SU-DHL-6 (cell line): Measurements from ENCODE around the gene ACSM2A.
"Not testable (repeated sequence)": the region's sequence is repeated elsewhere in the genome, so short reads cannot be mapped to it uniquely, and the experiment has no call there.

Experiments used
- H2AFZ ChIP-seq: fragments of 200-600 bp; sonication (generic); 2 replicates; pipeline ENCODE4 v1.6.1; 2014; ENCODE audit warnings: low read depth, mild to moderate bottlenecking, moderate library complexity, mixed read lengths, antibody characterized with exemption, low read length; ENCODE audit not compliant: severe bottlenecking
- H3F3A ChIP-seq: fragments of 200-600 bp; shearing (Covaris generic); 2 replicates; pipeline ENCODE4 v1.6.0; 2016; ENCODE audit warnings: antibody characterized with exemption, mild to moderate bottlenecking; ENCODE audit not compliant: insufficient read depth
- H3K27ac ChIP-seq: fragments of 200-600 bp; sonication (generic); 2 replicates; pipeline ENCODE4 v1.5.1; 2016; ENCODE audit warnings: low read depth, mild to moderate bottlenecking, low read length, moderate library complexity, mixed read lengths
- H3K27me3 ChIP-seq: fragments of 200-600 bp; sonication (generic), shearing (Covaris generic); 2 replicates; pipeline ENCODE4 v1.6.0; 2014; ENCODE audit warnings: mild to moderate bottlenecking, low read length
- H3K36me3 ChIP-seq: fragments of 200-600 bp; sonication (generic); 2 replicates; pipeline ENCODE4 v1.6.1; 2014; ENCODE audit warnings: mild to moderate bottlenecking, low read length, mixed read lengths
- H3K4me2 ChIP-seq: fragments of 300-600, 200-600 bp; shearing (Covaris generic), sonication (generic); 2 replicates; pipeline ENCODE4 v1.6.0; 2014; ENCODE audit warnings: low read length, low read depth, mild to moderate bottlenecking; ENCODE audit not compliant: poor library complexity, severe bottlenecking
- H3K4me3 ChIP-seq: fragments of 200-600 bp; sonication (generic); 2 replicates; pipeline ENCODE4 v1.5.1; 2014; ENCODE audit warnings: antibody characterized with exemption, low read length, mild to moderate bottlenecking, mixed read lengths; ENCODE audit not compliant: insufficient read depth, poor library complexity, severe bottlenecking
- H3K79me2 ChIP-seq: fragments of 200-600 bp; sonication (generic); 2 replicates; pipeline ENCODE4 v1.6.1; 2014; ENCODE audit warnings: mild to moderate bottlenecking, low read length, moderate library complexity; ENCODE audit not compliant: insufficient read depth
- H3K9ac ChIP-seq: fragments of 200-600 bp; sonication (generic); 2 replicates; pipeline ENCODE4 v1.7.0; 2014; ENCODE audit warnings: mild to moderate bottlenecking, low read length
- H3K9me2 ChIP-seq: fragments of 200-600 bp; sonication (generic); replicated peaks from 2 replicates; pipeline ENCODE4 v1.6.1; 2014; ENCODE audit warnings: low read length; ENCODE audit not compliant: insufficient read depth
- H3K9me3 ChIP-seq: fragments of 200-600 bp; sonication (generic); 2 replicates; pipeline ENCODE4 v1.6.1; 2014; ENCODE audit warnings: low read length, mixed read lengths; ENCODE audit not compliant: insufficient read depth
- H4K20me1 ChIP-seq: fragments of 200-600 bp; sonication (generic); 2 replicates; pipeline ENCODE4 v1.6.1; 2014; ENCODE audit warnings: low read depth, mild to moderate bottlenecking, antibody characterized with exemption, low read length, moderate library complexity, mixed read lengths
- CTCF ChIP-seq: fragments of 200-600 bp; sonication (generic); IDR thresholded peaks from one replicate; pipeline ENCODE4 v1.5.1; 2017; ENCODE audit warnings: antibody characterized with exemption, mild to moderate bottlenecking, low read length, moderate library complexity; ENCODE audit not compliant: insufficient read depth, poor library complexity, severe bottlenecking
- EZH2phosphoT487 ChIP-seq: fragments of 200-600 bp; sonication (generic), shearing (Covaris generic); conservative IDR thresholded peaks from 2 replicates; pipeline ENCODE4 v1.6.1; 2018; ENCODE audit warnings: mild to moderate bottlenecking, antibody characterized with exemption, low read length, moderate library complexity, mixed read lengths

ACSM2A gene

GRCh38 chr16:20439820-20440231, 11.5 kb upstream of the ACSM2A start:
- not testable (repeated sequence) for H3K4me3 ChIP-seq, H3K9ac ChIP-seq, H3F3A ChIP-seq, H3K36me3 ChIP-seq, H3K79me2 ChIP-seq, H2AFZ ChIP-seq, H3K27me3 ChIP-seq, H3K27ac ChIP-seq, H3K9me2 ChIP-seq, H3K4me2 ChIP-seq, H4K20me1 ChIP-seq, H3K9me3 ChIP-seq

- not testable (repeated sequence) for H3K79me2 ChIP-seq, H3K9ac ChIP-seq, H3K9me3 ChIP-seq, H2AFZ ChIP-seq, H4K20me1 ChIP-seq, H3K4me3 ChIP-seq, H3K36me3 ChIP-seq, H3K27me3 ChIP-seq, H3F3A ChIP-seq, H3K4me2 ChIP-seq, H3K27ac ChIP-seq, H3K9me2 ChIP-seq
These were observed 10.6 kb upstream of the ACSM2A start for GRCh38 chr16:20440731-20441130.

- Histone ChIP-seq H3K36me3 (no peaks in the 10 kb centered on the region), H3K27me3 (no peaks in the 10 kb centered on the region), H3K9me3 (no peaks in the 10 kb centered on the region), H3K27ac (no peak overlapping the region), H3K9ac (no peak overlapping the region), H2AFZ (no peak overlapping the region), H3K79me2 (no peaks in the 10 kb centered on the region), H3F3A (no peaks in the 10 kb centered on the region), H3K4me2 (no peak overlapping the region), H3K9me2 (no peaks in the 10 kb centered on the region), H3K4me3 (no peak overlapping the region), H4K20me1 (no peaks in the 10 kb centered on the region)
- TF ChIP-seq EZH2phosphoT487 (no peak), CTCF (no peak)
These were observed 10.1 kb upstream of the ACSM2A start for GRCh38 chr16:20441191-20441590.

- H4K20me1 ChIP-seq, H2AFZ ChIP-seq, H3K79me2 ChIP-seq, H3K9me2 ChIP-seq, H3K36me3 ChIP-seq, H3K4me2 ChIP-seq, H3K9ac ChIP-seq, H3F3A ChIP-seq, H3K4me3 ChIP-seq, H3K9me3 ChIP-seq, H3K27ac ChIP-seq, H3K27me3 ChIP-seq: not testable (repeated sequence)
These were observed 9.5 kb upstream of the ACSM2A start for GRCh38 chr16:20441859-20442258.

- not testable (repeated sequence) for H3K36me3 ChIP-seq, H3K4me3 ChIP-seq
These were observed 4.5 kb upstream of the ACSM2A start for GRCh38 chr16:20446652-20447393.

GRCh38 chr16:20453633-20454032, 2.3 kb downstream of the ACSM2A start:
- not testable (repeated sequence) for H2AFZ ChIP-seq, H3K27ac ChIP-seq, H3K79me2 ChIP-seq, H3K9ac ChIP-seq, H3F3A ChIP-seq, H3K27me3 ChIP-seq, H3K9me3 ChIP-seq, H3K4me2 ChIP-seq, H3K4me3 ChIP-seq, H3K9me2 ChIP-seq, H3K36me3 ChIP-seq, H4K20me1 ChIP-seq

More at GRCh38 chr16:20446652-20447393, 4.5 kb upstream of the ACSM2A start:
- H3F3A ChIP-seq, H3K27ac ChIP-seq, H3K79me2 ChIP-seq, H3K9ac ChIP-seq, H3K27me3 ChIP-seq, H3K9me3 ChIP-seq, H3K4me2 ChIP-seq, H2AFZ ChIP-seq, H3K9me2 ChIP-seq, H4K20me1 ChIP-seq: not testable (repeated sequence)

- H3K9me2 ChIP-seq, H4K20me1 ChIP-seq, H3K27me3 ChIP-seq, H3K9me3 ChIP-seq, H3K27ac ChIP-seq, H3F3A ChIP-seq, H3K4me2 ChIP-seq, H3K36me3 ChIP-seq, H3K4me3 ChIP-seq, H3K79me2 ChIP-seq, H2AFZ ChIP-seq, H3K9ac ChIP-seq: not testable (repeated sequence)
These were observed 7.9 kb downstream of the ACSM2A start for GRCh38 chr16:20459227-20459626.
